Vagina (tissue), 2 donors: ENCODE results near the gene ETFDH.

Source experiments
- CTCF ChIP-seq, 3 experiments: fragments of 450-650 bp in 2 of 3; fragments of 200-600 bp in 1 of 3; sonication (generic) in 1 of 3; IDR thresholded peaks; one replicate each; pipeline ENCODE4 v1.5.1; 2017 to 2019; ENCODE audit warnings: antibody characterized with exemption in 3 of 3, mild to moderate bottlenecking in 2 of 3, moderate library complexity in 2 of 3
- POLR2A ChIP-seq, 2 donors: fragments of 450-650 bp; IDR thresholded peaks; one replicate each; pipeline ENCODE4 v1.6.1; 2017; ENCODE audit warnings: antibody characterized with exemption in 2 of 2, mild to moderate bottlenecking in 2 of 2, moderate library complexity in 2 of 2

GRCh38 chr4:158729716-158730559 lies 57.8 kb downstream of the ETFDH start:
- TF ChIP-seq POLR2A (IDR thresholded peaks at IDR 0.05) (no peak), CTCF (IDR thresholded peaks at IDR 0.05) (peak; percentile 64 to 95 (median 85))
